NCI-H524 (cell line): ENCODE results near the gene GNG7.
A peak's percentile ranks its signal among the peaks of the same experiment; 100 is the strongest.
"Not testable (repeated sequence)": the region's sequence is repeated elsewhere in the genome, so short reads cannot be mapped to it uniquely, and the experiment has no call there.

ENCODE experiments used
- DNase-seq, 2 experiments: peaks; one replicate each; lab custom pipeline; 2025; lab: John Stamatoyannopoulos, UW

GNG7 gene

DNA sequence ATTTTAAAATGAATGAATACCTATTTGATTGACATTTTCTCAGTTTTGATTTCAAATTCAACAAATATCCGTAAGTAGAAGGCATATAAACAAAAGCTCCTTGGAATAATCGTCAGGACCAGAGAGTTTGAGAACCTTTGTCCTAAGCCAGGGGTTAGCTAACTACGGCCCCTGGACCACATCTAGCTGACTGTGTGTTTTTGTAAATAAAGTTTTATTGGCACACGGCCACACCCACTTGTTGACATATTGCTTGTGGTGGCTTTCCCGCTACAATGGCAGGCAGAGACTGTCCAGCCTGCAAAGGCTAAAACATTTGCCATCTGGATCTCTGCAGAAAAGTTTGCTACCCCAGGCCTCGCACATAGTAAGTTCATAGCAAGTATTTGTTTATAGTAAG lies 83.4 kb downstream of the GNG7 start:
- no peak for DNase-seq

DNA sequence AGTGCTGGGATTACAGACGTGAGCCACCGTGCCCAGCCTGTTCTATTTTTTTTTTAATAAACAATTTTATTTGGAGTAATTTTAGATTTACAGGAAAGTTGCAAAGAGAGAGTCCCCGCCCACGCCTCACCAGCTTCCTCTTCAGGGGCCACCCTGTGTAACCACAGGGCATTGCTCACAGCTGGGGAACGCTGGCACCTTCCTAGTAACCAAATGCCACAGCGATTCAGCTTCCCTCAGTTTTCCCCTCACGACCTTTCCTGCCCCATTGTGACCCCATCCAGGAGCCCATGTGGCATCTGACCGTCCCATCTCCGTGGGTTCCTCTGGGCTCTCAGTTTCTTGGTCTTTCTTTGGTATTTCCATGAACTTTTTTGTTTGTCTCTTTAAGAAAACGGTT lies 83.9 kb downstream of the GNG7 start:
- DNase-seq, result no peak

DNA sequence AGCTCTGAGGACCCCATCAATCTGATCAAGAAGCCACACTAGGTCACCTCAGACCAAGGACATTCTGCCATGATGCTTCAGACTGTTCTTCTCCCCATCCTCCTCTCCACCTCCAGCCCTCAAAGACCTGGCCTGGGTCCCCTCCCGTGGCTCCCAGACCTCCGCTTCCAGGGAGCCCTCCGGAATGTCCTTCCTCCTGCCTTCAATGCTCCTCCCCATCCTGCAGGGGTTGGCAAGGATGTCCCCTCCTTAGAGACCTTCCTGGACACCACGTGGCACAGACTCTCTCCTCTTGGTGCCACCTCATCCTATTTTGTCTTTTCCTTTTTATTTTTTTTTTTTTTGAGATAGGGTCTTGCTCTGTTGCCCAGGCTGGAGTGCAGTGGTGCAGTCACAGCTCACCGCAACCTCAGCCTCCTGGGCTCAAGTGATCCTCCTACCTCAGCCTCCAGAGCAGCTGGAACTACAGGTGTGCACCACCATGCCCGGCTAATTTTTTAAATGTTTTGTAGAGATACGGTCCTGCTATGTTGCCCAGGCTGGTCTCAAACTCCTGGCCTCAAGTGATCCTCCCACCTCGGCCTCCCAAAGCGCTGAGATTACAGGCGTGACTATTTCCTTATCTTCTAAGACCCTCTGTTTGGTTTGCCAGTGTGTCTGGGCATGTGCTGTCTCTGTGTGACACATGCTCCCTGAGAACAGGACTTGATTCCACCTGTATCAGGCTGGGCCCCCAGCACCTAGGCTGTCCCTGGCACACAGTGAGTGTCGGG lies 84.9 kb downstream of the GNG7 start:
- DNase-seq, result no peak

DNA sequence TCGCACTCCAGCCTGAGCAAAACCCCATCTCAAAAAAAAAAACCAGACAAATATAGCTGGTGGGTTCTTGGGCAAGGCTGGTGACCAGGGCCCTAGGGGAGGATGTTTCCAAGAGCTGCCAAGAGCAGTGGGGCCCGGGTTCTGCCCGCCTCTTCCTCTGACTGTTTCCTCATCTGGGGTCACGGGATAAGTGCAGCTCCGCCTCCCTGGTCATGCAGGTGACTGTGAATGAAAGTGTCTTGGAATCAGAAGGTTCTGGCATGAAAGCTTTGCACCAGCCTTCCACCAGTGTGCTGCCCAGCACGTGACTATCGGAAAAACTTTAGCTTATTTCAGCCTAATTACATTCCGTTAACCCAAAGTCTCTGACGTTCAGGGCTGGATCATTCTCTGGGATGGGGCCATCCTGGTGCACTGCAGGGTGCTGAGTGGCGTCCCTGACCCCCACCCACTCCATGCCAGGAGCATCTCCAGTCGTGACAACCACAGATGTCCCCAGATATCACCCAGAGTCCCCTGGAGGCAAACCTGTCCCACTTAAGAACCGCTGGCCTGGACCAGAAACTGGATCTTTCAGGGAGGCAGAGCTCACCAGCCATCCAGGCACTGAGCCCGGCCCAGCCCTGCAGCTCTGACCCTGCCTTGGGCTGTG lies 85.6 kb downstream of the GNG7 start:
- no peak for DNase-seq

GRCh38 chr19:2615782-2616181 lies 86.7 kb downstream of the GNG7 start:
- no peak for DNase-seq

- DNase-seq, result no peak
These were observed 88.8 kb downstream of the GNG7 start for GRCh38 chr19:2613507-2614295.

DNA sequence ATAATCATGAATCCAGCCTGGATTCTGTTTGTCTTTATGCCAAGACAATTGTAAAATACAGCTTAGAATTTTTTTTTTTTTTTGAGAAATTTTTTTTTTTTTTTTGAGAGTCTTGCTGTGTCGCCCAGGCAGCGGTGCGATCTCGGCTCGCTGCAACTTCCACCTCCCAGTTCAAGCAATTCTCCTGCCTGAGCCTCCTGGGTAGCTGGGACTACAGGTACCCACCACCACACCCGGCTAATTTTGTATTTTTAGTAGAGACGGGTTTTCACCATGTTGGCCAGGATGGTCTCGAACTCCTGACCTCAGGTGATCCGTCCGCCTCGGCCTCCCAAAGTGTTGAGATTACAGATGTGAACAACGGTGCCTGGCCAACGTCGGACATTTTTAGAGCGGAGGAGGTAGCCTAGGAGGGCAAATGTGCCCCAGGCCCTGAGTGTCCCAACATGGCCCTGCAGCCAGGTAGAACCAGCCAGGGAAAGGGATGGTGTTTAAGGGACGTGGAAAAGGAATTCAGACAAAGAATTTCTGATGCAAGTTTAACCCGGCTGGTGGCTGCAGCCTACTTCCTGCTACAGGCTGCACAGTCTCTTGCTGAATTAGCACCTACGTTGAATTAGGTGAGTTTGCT lies 89.8 kb downstream of the GNG7 start:
- DNase-seq, result no peak

GRCh38 chr19:2611483-2612464 lies 90.7 kb downstream of the GNG7 start:
- no peak for DNase-seq

DNA sequence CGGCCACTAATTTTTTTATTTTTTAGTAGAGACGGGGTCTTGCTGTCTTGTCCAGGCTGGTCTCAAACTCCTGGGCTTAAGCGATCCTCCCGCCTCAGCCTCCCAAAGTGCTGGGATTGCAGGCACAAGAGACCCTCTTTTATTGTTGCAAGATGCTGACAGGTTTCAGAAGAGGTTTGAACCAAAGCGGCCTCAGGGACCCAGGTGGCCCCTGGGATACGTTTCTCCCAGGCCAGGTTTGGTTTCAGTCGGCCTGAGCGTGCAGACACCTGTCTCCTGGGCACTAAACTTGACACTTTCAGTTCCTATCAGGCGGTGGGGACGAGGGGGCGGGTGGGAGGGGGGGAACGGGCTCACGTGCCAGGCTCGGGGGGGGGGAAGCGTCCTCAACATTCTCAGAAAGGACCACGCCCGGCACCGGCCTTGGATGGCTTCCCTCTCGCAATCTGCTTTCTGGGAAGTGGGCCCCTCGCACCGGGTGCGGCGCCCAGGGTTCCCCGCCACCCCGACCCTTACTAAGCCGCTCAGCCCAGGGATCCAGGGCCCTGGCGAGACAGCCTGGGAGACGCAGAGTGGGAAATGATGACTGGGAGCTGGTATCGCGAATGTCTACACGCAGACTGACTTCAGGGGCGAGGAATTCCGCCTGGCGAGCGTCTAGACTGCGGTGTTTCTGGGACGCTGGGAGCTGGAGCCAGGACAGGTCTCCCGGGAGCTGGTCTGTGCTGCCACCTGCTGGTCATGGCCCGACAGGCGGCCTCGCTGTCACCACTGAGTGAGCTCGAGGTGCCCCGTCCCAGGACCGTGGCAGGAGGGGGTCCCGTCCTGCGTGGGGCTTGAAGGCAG lies 91.6 kb downstream of the GNG7 start:
- peak; percentile 62 to 79 for DNase-seq

DNA sequence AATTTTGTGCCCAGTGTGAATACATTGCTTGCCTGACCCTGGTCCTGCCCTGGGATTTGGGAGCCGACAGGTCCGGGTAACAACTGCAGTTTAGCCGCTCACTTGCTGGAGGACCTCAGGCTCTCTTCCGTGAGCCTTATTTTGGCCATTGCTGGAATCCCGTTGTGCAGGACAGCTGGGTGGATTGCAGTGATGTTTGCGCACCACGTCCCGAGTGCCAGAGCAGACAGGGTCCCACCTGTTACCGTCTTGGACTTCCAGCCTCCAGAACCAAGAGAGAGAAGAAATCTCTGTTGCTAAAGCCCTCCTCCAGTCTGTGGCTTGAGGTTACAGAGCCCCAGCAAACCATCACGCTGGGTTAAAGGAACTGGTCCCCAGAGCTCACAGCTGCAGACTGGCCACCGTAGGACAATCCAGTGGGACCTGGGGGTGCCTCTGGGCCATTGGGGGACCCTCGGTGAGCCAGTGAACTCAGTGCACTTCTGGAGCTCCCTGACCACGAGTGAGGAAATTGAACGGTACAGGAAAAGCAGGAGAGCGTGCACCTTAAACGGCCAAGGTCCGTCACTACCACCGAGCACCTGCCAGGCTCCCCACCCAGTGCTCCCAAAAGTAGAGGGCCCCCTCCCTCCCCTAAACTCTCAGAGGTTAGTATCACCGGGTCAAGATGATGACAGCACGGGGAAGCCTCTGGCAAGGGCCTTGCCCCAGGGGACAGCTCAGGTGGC lies 92.9 kb downstream of the GNG7 start:
- no peak for DNase-seq

- not testable (repeated sequence) for DNase-seq
These were observed 93.5 kb downstream of the GNG7 start for GRCh38 chr19:2609034-2609388.

DNA sequence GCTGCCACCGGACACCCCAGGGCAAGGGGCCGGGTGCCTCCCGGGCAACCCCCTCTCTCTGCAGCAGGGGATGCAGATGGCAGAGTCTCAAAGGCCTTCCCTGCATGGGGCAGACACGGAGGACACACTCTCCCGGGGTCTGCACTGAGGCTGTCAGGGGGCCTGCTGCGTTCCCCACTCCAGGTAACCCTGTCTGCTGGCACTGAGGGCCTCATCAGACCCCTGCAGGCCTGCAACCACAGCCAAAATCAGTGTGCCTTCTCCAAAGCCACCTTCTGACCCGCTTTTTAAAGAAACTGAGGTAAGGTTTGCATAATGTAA lies 93.9 kb downstream of the GNG7 start:
- DNase-seq, result no peak

DNA sequence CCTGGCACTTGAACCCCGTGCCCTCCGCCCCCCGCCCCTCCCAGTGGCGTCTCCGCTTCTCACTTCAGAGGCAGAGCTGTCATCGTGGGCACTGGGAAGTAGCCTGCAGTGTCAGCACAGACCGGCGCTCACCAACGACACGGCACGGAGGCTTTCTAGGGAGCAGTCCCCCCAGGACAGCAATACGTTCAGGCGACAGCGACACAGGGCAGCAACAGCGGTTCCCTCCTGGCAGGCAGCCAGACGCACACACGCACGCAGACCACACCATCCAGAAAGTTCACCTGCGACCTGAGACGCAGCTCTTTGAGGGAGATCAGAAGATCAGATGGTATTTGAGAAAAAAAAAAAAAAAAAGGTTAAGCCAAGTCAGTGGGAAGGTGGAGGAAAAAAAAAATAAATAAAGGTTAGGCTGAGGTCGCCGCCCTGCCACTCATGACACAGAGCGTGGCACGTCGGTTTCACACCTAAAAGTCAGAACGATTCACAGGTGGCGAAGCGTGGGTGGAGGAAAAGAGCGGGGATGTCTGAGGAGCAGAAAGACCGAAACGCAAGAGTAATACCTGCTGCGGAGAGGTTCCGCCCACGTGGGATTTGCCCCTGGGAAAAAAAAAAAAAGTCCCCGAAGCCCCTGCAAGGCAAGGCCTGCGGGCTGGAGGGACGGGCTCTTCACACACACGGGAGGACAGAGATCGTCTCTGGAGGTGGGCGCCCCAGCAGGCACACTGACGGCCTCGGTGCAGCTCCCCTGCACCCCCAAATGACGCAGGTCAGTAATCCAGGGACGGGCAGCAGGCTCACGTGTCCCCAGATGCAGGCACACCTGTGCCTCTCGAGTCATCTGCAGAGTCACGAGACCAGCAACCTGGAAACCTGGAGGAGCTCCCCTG lies 94.5 kb downstream of the GNG7 start:
- peak in 1 of 2 experiments; percentile 23 for DNase-seq

- not testable (repeated sequence) for DNase-seq
These were observed 95.7 kb downstream of the GNG7 start for GRCh38 chr19:2606774-2607173.

- not testable (repeated sequence) for DNase-seq
These were observed 96.6 kb downstream of the GNG7 start for GRCh38 chr19:2605889-2606288.

DNA sequence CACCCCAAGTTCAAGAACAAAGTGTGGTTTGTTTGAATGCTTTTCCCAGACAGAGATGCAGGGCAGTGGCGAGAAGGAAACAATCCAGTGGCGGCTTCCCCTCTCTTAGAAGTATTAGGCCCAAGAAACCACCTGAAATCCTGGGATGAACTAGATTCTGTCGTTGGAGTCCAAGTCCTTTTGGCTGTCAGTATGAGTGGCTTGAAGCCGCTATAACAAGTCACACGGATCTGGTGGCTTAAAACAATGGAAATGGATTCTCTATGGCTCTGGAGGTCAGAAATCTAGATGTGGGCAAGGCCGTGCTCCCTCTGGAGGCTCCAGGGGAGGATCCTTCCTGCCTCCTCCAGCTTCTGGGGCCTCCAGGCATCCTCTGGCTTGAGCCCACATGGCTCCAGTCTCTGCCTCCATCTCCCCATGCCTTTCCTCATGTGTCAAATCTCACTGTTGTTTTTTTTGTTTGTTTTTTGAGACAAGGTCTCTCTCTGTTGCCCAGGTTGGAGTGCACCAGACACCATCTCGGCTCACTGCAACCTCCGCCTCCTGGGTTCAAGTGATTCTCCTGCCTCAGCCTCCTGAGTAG lies 97.7 kb downstream of the GNG7 start:
- no peak for DNase-seq

DNA sequence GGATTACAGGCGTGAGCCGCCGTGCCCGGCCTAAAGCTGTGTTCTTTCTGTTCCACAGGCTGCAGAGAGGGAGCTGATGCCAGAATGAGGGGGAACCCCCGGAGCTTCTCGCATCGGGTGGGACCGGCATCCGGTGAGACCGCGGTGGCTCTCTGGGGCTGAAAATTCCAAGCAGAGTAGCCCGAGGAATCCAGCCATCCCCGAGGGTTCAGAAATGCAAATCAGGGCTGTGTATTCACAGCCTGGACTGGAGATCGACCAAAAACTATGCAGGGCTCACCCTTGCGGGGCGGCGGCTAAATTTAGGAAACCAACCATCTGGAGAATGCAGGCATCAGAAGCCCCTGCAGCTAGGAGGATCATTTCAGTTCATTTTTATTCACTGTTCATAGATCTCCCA lies 99.2 kb downstream of the GNG7 start:
- DNase-seq, result no peak
